OCI-LY7 (cell line): ENCODE results near the gene DLGAP1. TPM values are rescaled to one million over a fixed set of nuclear protein-coding genes. Genes with fewer than 3 reads are reported as not detected.

ENCODE experiments used
- BruUV-seq: library from RNA; stranded (reverse); fragments of 400-500 nt; replicated peaks from 2 replicates; lab custom pipeline; 2021; lab: Mats Ljungman, UMichigan
- CTCF ChIA-PET: fragments of 300-600 bp; sonication (Branson Sonifier 250); formaldehyde crosslinking; loops from one replicate; lab custom pipeline; 2022; ENCODE audit warnings: antibody characterized with exemption; ENCODE audit not compliant: unreplicated experiment; lab: Charles Lee
- POLR2A ChIA-PET: fragments of 300-600 bp; sonication (Branson Sonifier 250); formaldehyde crosslinking; loops from one replicate; lab custom pipeline; 2022; ENCODE audit warnings: antibody characterized with exemption; lab: Charles Lee
- DNase-seq: peaks from one replicate; pipeline ENCODE4 v3.0.0-alpha.2; 2015; ENCODE audit warnings: low spot score
- H2AFZ ChIP-seq: fragments of 200-600 bp; sonication (generic), shearing (Covaris generic); 2 replicates; pipeline ENCODE4 v1.6.1; 2014; ENCODE audit warnings: mild to moderate bottlenecking, antibody characterized with exemption, low read length, moderate library complexity
- H3K27ac ChIP-seq: fragments of 200-600 bp; sonication (generic); 2 replicates; pipeline ENCODE4 v1.5.1; 2014; ENCODE audit warnings: mixed run types, low read depth, mild to moderate bottlenecking, moderate library complexity, low read length, inconsistent platforms; ENCODE audit not compliant: poor library complexity, severe bottlenecking
- H3K36me3 ChIP-seq: fragments of 200-600 bp; sonication (generic); 2 replicates; pipeline ENCODE4 v1.6.1; 2014; ENCODE audit warnings: mild to moderate bottlenecking, antibody characterized with exemption, low read length, moderate library complexity, mixed read lengths; ENCODE audit not compliant: insufficient read depth
- H3K4me1 ChIP-seq: fragments of 200-600 bp; sonication (generic); 2 replicates; pipeline ENCODE4 v1.5.1; 2014; ENCODE audit warnings: mild to moderate bottlenecking, low read length; ENCODE audit not compliant: insufficient read depth, poor library complexity, severe bottlenecking
- H3K4me2 ChIP-seq: fragments of 200-600 bp; sonication (generic); 2 replicates; pipeline ENCODE4 v1.6.1; 2014; ENCODE audit warnings: mild to moderate bottlenecking, low read length
- H3K4me3 ChIP-seq: fragments of 200-600 bp; sonication (generic); 2 replicates; pipeline ENCODE4 v1.5.1; 2014; ENCODE audit warnings: mild to moderate bottlenecking, low read depth, low read length; ENCODE audit not compliant: poor library complexity, severe bottlenecking
- H3K79me2 ChIP-seq: fragments of 200-600 bp; sonication (generic); 2 replicates; pipeline ENCODE4 v1.6.1; 2016; ENCODE audit warnings: low read depth, mild to moderate bottlenecking, low read length, moderate library complexity, mixed read lengths; ENCODE audit not compliant: insufficient read depth
- H3K9me2 ChIP-seq: fragments of 200-600 bp; sonication (generic); 2 replicates; pipeline ENCODE4 v1.6.1; 2016; ENCODE audit warnings: mild to moderate bottlenecking, low read length, mixed read lengths; ENCODE audit not compliant: insufficient read depth
- H3K9me3 ChIP-seq: fragments of 200-600 bp; sonication (generic); 2 replicates; pipeline ENCODE4 v1.6.1; 2014; ENCODE audit warnings: mild to moderate bottlenecking, mixed run types, low read length, mixed read lengths
- H4K20me1 ChIP-seq: fragments of 200-600 bp; sonication (generic); 2 replicates; pipeline ENCODE4 v1.6.1; 2014; ENCODE audit warnings: mild to moderate bottlenecking, antibody characterized with exemption, low read length, moderate library complexity, mixed read lengths; ENCODE audit not compliant: insufficient read depth
- EZH2phosphoT487 ChIP-seq: fragments of 200-600 bp; sonication (generic); IDR thresholded peaks from 2 replicates; pipeline ENCODE4 v1.6.1; 2018; ENCODE audit warnings: low read depth, borderline replicate concordance, mild to moderate bottlenecking, mixed run types, antibody characterized with exemption, low read length, moderate library complexity, mixed read lengths
- intact Hi-C: fragments of 100-400 bp; cut with micrococcal nuclease; formaldehyde crosslinking; loops from one replicate; pipeline ENCODE4 v1.10.0; 2022; ENCODE audit not compliant: unreplicated experiment
- total RNA-seq, 2 experiments: library from RNA; depleted of rRNA in 1 of 2; stranded (reverse); fragments of >200 nt in 1 of 2; shearing (Covaris generic) in 1 of 2; gene quantifications; 2 replicates each; pipeline ENCODE4 v1.2.3, GENCODE V29; 2014 to 2022
- TF ChIP-seq, protein P1 (sequence below): fragments of 200-600 bp; sonication (generic); conservative IDR thresholded peaks from 2 replicates; pipeline ENCODE4 v1.5.1; 2014; ENCODE audit warnings: mild to moderate bottlenecking, antibody characterized with exemption, low read length, moderate library complexity, mixed read lengths

DLGAP1 gene
- total RNA-seq, 2 experiments from 2014 or later, result 0.22 TPM; not detected in 1

- Histone ChIP-seq H3K79me2 (no peaks in the 10 kb centered on the region), H3K36me3 (peaks cover 12% of the 10 kb centered on the region; the same call in 1 of the 2 replicates), H3K4me1 (peaks cover 71% of the 10 kb centered on the region), H2AFZ (peak overlapping the region; percentile 59; the same call in 1 of the 2 replicates), H3K4me2 (peak overlapping the region; percentile 61), H3K9me2 (no peaks in the 10 kb centered on the region), H4K20me1 (no peaks in the 10 kb centered on the region), H3K9me3 (peaks cover 17% of the 10 kb centered on the region; the same call in 1 of the 2 replicates), H3K27ac (peak overlapping the region; percentile 93), H3K4me3 (peak overlapping the region; percentile 43)
- DNase-seq, result peak; percentile 91
- POLR2A ChIA-PET, result interaction anchor here (0.6 to 3.4 kb wide), 24 partner anchors 9 to 1381 kb away, joined by 3 to 26 read pairs (median 3); no protein-coding TSS in a partner anchor
- CTCF ChIA-PET, result interaction anchor here (0.6 kb wide), 1 partner anchor 22 kb away, joined by 3 read pairs; no protein-coding TSS in a partner anchor
- intact Hi-C loops, result loop anchor here (1.0 to 10.0 kb wide), 5 partner anchors 20 to 1380 kb away; partner anchors contain the start of gene ZBTB14
- TF ChIP-seq, protein P1, sequence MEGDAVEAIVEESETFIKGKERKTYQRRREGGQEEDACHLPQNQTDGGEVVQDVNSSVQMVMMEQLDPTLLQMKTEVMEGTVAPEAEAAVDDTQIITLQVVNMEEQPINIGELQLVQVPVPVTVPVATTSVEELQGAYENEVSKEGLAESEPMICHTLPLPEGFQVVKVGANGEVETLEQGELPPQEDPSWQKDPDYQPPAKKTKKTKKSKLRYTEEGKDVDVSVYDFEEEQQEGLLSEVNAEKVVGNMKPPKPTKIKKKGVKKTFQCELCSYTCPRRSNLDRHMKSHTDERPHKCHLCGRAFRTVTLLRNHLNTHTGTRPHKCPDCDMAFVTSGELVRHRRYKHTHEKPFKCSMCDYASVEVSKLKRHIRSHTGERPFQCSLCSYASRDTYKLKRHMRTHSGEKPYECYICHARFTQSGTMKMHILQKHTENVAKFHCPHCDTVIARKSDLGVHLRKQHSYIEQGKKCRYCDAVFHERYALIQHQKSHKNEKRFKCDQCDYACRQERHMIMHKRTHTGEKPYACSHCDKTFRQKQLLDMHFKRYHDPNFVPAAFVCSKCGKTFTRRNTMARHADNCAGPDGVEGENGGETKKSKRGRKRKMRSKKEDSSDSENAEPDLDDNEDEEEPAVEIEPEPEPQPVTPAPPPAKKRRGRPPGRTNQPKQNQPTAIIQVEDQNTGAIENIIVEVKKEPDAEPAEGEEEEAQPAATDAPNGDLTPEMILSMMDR, result no peak
- no peak for TF ChIP-seq EZH2phosphoT487
- BruUV-seq, result TSS peak; percentile 82
Observed at GRCh38 chr18:3914833-3915610, 540.1 kb downstream of the DLGAP1 start.

DNA sequence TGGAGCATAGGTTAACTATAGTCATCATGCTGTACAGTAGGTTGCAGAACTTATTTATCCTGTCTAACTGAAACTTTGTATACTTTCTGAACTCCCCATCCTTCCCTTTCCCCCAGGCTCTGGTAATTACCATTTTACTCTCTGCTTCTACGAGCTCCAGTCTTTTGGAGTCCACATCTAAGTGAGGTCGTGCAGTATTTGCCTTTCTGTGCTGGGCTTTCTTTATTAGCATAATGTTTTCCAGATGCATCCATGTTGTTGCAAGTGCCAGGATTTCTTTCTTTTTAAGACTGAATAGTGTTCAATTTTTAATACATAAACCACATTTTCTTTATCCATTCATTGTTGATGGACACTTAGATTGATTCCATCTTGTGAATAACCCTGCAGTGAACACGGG is 541.0 kb downstream of the DLGAP1 start:
- H3K4me3 ChIP-seq, result peak overlapping the region; percentile 43
- peaks cover 17% of the 10 kb centered on the region; the same call in 1 of the 2 replicates for H3K9me3 ChIP-seq
- peak overlapping the region; percentile 59; the same call in 1 of the 2 replicates for H2AFZ ChIP-seq
- no peak for DNase-seq
- H3K9me2 ChIP-seq, result no peaks in the 10 kb centered on the region
- intact Hi-C loops, result loop anchor here (2.0 to 10.0 kb wide), 4 partner anchors 21 to 1381 kb away; partner anchors contain the start of gene ZBTB14
- TF ChIP-seq, protein P1, result no peak
- no peak for TF ChIP-seq EZH2phosphoT487
- H3K4me1 ChIP-seq, result peaks cover 64% of the 10 kb centered on the region
- H3K79me2 ChIP-seq, result no peaks in the 10 kb centered on the region
- BruUV-seq, result no TSS peak
- CTCF ChIA-PET, result interaction anchor here (0.6 kb wide), 1 partner anchor 23 kb away, joined by 3 read pairs; no protein-coding TSS in a partner anchor
- POLR2A ChIA-PET, result interaction anchor here (0.6 to 2.1 kb wide), 17 partner anchors 8 to 310 kb away, joined by 3 to 12 read pairs (median 4); no protein-coding TSS in a partner anchor
- peaks cover 12% of the 10 kb centered on the region; the same call in 1 of the 2 replicates for H3K36me3 ChIP-seq
- H3K27ac ChIP-seq, result peak overlapping the region; percentile 93
- peak overlapping the region; percentile 61 for H3K4me2 ChIP-seq
- no peaks in the 10 kb centered on the region for H4K20me1 ChIP-seq
